HCT116 (cell line): ENCODE measurements around the gene MXI1.

ENCODE experiments used
- CBX3 ChIP-seq: IDR thresholded peaks from 2 replicates; pipeline ENCODE4 v1.6.1; 2012; ENCODE audit warnings: low read depth
- ELF1 ChIP-seq: IDR thresholded peaks from 2 replicates; pipeline ENCODE4 v1.6.1; 2012; ENCODE audit warnings: low read depth, borderline replicate concordance
- EZH2phosphoT487 ChIP-seq: fragments of 200-600 bp; IDR thresholded peaks from 2 replicates; pipeline ENCODE4 v1.6.1; 2018; ENCODE audit warnings: antibody characterized with exemption, borderline replicate concordance
- FOSL1 ChIP-seq: IDR thresholded peaks from 2 replicates; pipeline ENCODE4 v1.6.1; 2012; ENCODE audit warnings: low read depth
- POLR2A ChIP-seq: IDR thresholded peaks from 2 replicates; pipeline ENCODE4 v1.7.0; 2011; ENCODE audit warnings: borderline replicate concordance; ENCODE audit not compliant: insufficient read depth, insufficient read length; ENCODE audit errors: extremely low read depth
- POLR2AphosphoS5 ChIP-seq: IDR thresholded peaks from 2 replicates; pipeline ENCODE4 v1.6.1; 2011; ENCODE audit warnings: mild to moderate bottlenecking, low read depth, low read length, moderate library complexity
- SIN3A ChIP-seq: IDR thresholded peaks from 2 replicates; pipeline ENCODE4 v1.6.1; 2012; ENCODE audit warnings: low read depth
- SP1 ChIP-seq: IDR thresholded peaks from 2 replicates; pipeline ENCODE4 v1.6.1; 2012; ENCODE audit warnings: low read depth
- TCF7L2 ChIP-seq: IDR thresholded peaks from 2 replicates; pipeline ENCODE4 v1.7.0; 2011; ENCODE audit warnings: borderline replicate concordance, inconsistent platforms; ENCODE audit not compliant: insufficient read depth, insufficient read length; ENCODE audit errors: extremely low read depth
- YY1 ChIP-seq: IDR thresholded peaks from 2 replicates; pipeline ENCODE4 v1.6.1; 2011; ENCODE audit warnings: low read length, low read depth, moderate library complexity, mild to moderate bottlenecking; ENCODE audit not compliant: insufficient replicate concordance; ENCODE audit errors: extremely low read depth
- TF ChIP-seq, protein P1 (sequence below), 3 experiments: fragments of 200-600 bp in 1 of 3; sonication (generic) in 1 of 3; IDR thresholded peaks in 2 of 3; conservative IDR thresholded peaks in 1 of 3; 2 replicates each; pipeline ENCODE4 v1.5.1; 2012 to 2017; ENCODE audit warnings: low read depth in 2 of 3, low read length in 2 of 3, antibody characterized with exemption in 1 of 3, borderline replicate concordance in 1 of 3, control low read depth in 1 of 3, mild to moderate bottlenecking in 1 of 3, mixed read lengths in 1 of 3, mixed run types in 1 of 3, moderate library complexity in 1 of 3; ENCODE audit not compliant: insufficient read depth in 1 of 3
- TF ChIP-seq, protein P2 (sequence below): IDR thresholded peaks from 2 replicates; pipeline ENCODE4 v1.6.1; 2012; ENCODE audit warnings: low read depth
- TF ChIP-seq, protein P3 (sequence below): IDR thresholded peaks from 2 replicates; pipeline ENCODE4 v1.6.1; 2012
- TF ChIP-seq, protein P4 (sequence below): IDR thresholded peaks from 2 replicates; pipeline ENCODE4 v1.6.1; 2012

DNA sequence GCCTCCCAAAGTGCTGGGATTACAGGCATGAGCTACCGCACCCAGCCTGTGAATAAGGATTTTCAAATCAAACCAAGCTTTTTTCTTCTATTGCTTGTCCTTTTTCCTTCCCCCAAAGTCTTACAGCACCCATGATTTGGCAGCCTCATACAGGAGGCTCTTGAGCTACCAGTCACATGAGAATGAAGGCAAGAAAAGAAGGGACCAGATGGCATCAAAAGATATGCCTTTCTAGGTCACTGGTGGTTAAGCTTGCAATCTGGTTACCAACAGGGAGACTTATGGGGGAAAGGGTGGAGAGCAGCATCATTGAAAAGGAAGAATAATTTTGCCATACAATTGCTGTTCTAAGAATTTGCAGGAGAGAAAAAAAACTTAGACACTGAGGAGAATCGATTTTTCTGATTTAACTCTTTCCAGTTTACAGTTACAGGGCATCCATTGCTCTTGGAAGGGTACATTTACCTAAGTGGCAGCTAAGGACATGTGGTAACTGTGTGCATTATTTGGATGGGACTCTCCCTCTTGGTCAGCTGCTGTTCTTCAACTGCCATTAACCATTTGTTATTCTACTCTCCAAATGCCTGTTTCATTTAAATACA is 67.8 kb downstream of the MXI1 start:
- TF ChIP-seq SP1 (no peak), ELF1 (no peak), EZH2phosphoT487 (no peak), CBX3 (no peak), POLR2AphosphoS5 (no peak), SIN3A (no peak), POLR2A (no peak), TCF7L2 (no peak), FOSL1 (no peak), YY1 (no peak)
- TF ChIP-seq, protein P1, sequence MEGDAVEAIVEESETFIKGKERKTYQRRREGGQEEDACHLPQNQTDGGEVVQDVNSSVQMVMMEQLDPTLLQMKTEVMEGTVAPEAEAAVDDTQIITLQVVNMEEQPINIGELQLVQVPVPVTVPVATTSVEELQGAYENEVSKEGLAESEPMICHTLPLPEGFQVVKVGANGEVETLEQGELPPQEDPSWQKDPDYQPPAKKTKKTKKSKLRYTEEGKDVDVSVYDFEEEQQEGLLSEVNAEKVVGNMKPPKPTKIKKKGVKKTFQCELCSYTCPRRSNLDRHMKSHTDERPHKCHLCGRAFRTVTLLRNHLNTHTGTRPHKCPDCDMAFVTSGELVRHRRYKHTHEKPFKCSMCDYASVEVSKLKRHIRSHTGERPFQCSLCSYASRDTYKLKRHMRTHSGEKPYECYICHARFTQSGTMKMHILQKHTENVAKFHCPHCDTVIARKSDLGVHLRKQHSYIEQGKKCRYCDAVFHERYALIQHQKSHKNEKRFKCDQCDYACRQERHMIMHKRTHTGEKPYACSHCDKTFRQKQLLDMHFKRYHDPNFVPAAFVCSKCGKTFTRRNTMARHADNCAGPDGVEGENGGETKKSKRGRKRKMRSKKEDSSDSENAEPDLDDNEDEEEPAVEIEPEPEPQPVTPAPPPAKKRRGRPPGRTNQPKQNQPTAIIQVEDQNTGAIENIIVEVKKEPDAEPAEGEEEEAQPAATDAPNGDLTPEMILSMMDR (IDR thresholded peaks at IDR 0.05 in 2 of 3, conservative IDR thresholded peaks at IDR 0.05 in 1 of 3; ENCODE audit: borderline replicate concordance in 1 of 3, insufficient read depth in 1 of 3, low read depth in 2 of 3, low read length in 2 of 3), result no peak
- TF ChIP-seq, protein P2, sequence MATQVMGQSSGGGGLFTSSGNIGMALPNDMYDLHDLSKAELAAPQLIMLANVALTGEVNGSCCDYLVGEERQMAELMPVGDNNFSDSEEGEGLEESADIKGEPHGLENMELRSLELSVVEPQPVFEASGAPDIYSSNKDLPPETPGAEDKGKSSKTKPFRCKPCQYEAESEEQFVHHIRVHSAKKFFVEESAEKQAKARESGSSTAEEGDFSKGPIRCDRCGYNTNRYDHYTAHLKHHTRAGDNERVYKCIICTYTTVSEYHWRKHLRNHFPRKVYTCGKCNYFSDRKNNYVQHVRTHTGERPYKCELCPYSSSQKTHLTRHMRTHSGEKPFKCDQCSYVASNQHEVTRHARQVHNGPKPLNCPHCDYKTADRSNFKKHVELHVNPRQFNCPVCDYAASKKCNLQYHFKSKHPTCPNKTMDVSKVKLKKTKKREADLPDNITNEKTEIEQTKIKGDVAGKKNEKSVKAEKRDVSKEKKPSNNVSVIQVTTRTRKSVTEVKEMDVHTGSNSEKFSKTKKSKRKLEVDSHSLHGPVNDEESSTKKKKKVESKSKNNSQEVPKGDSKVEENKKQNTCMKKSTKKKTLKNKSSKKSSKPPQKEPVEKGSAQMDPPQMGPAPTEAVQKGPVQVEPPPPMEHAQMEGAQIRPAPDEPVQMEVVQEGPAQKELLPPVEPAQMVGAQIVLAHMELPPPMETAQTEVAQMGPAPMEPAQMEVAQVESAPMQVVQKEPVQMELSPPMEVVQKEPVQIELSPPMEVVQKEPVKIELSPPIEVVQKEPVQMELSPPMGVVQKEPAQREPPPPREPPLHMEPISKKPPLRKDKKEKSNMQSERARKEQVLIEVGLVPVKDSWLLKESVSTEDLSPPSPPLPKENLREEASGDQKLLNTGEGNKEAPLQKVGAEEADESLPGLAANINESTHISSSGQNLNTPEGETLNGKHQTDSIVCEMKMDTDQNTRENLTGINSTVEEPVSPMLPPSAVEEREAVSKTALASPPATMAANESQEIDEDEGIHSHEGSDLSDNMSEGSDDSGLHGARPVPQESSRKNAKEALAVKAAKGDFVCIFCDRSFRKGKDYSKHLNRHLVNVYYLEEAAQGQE, result no peak
- TF ChIP-seq, protein P3, sequence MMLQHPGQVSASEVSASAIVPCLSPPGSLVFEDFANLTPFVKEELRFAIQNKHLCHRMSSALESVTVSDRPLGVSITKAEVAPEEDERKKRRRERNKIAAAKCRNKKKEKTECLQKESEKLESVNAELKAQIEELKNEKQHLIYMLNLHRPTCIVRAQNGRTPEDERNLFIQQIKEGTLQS, result no peak
- TF ChIP-seq, protein P4, sequence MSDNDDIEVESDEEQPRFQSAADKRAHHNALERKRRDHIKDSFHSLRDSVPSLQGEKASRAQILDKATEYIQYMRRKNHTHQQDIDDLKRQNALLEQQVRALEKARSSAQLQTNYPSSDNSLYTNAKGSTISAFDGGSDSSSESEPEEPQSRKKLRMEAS, result no peak
